SJSA1 (cell line): Measurements from ENCODE around the gene GPSM1. TPM values are rescaled to one million over a fixed set of nuclear protein-coding genes. Genes with fewer than 3 reads are reported as not detected.
A peak's percentile ranks its signal among the peaks of the same experiment; 100 is the strongest.
"Not testable (repeated sequence)": the region's sequence is repeated elsewhere in the genome, so short reads cannot be mapped to it uniquely, and the experiment has no call there.

Experiments used
- DNase-seq, 2 experiments: peaks; one replicate each; pipeline ENCODE4 v3.0.0-alpha.2; 2015 to 2020; ENCODE audit warnings: low spot score in 2 of 2, low read depth in 1 of 2
- H3K27ac ChIP-seq: fragments of 250-450 bp; sonication (Bioruptor Pico); 2 replicates; pipeline ENCODE4 v1.5.1; 2020; ENCODE audit warnings: mild to moderate bottlenecking, moderate library complexity
- H3K27me3 ChIP-seq: fragments of 250-450 bp; sonication (Bioruptor Pico); replicated peaks from 2 replicates; pipeline ENCODE4 v1.5.1; 2020; ENCODE audit warnings: mild to moderate bottlenecking, moderate library complexity
- H3K36me3 ChIP-seq: fragments of 250-450 bp; sonication (Bioruptor Pico); 2 replicates; pipeline ENCODE4 v1.5.1; 2020; ENCODE audit warnings: mild to moderate bottlenecking
- H3K4me1 ChIP-seq: fragments of 250-450 bp; sonication (Bioruptor Pico); replicated peaks from 2 replicates; pipeline ENCODE4 v1.6.1; 2021; ENCODE audit warnings: mild to moderate bottlenecking
- H3K4me3 ChIP-seq: fragments of 250-450 bp; sonication (Bioruptor Pico); 2 replicates; pipeline ENCODE4 v1.5.1; 2020; ENCODE audit warnings: mild to moderate bottlenecking
- H3K9me3 ChIP-seq: fragments of 250-450 bp; sonication (Bioruptor Pico); replicated peaks from 2 replicates; pipeline ENCODE4 v1.5.1; 2020; ENCODE audit warnings: mild to moderate bottlenecking
- total RNA-seq: library from RNA; depleted of rRNA; stranded (reverse); fragments of >200 nt; shearing (Covaris generic); gene quantifications from 2 replicates; pipeline ENCODE4 v1.2.3, GENCODE V29; 2014

GPSM1 gene
- total RNA-seq, 1 experiment from 2014 or later: 90.4 TPM

DNA sequence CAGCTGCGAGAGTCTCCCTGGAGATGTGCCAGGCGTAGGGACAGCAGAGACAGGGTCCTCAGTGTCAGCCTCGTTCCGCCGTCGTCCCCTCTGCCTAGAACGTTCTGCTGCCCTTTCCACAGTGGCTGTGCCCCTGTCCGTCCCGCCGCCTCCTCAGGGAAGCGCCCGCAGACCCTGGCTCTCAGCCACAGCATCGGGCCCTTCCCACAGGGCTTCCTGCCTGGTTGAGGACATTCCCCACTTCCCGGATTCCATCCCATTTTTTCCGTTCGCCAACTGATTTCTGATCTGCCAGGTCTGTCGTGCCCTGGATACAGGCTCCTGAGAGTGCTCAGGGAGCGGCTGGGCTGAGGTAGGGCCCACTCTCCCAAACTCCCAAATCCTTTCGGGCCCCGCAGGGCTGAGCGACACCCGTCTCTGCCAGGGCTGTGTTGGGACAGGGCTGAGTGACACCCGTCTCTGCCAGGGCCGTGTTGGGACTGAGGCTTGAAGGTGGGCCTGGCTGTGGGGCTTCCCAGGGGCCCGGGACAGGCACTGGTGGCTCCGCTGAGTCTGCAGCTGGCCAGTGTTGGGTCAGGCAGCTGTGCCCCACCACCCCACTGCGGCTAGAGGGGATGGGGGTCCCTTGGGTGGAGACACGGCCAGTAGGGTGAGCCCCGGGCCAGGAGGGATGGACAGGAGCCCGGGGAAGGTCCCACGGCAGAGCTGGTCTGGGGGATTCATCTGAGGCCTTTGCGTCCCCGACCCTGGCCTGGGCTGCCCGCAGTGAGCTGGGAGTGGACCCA, 20.3 kb downstream of the GPSM1 start:
- H3K27ac ChIP-seq: no peak overlapping the region
- H3K4me3 ChIP-seq: no peak overlapping the region
- no peaks in the 10 kb centered on the region; the same call in 1 of the 2 replicates for H3K4me1 ChIP-seq

DNA sequence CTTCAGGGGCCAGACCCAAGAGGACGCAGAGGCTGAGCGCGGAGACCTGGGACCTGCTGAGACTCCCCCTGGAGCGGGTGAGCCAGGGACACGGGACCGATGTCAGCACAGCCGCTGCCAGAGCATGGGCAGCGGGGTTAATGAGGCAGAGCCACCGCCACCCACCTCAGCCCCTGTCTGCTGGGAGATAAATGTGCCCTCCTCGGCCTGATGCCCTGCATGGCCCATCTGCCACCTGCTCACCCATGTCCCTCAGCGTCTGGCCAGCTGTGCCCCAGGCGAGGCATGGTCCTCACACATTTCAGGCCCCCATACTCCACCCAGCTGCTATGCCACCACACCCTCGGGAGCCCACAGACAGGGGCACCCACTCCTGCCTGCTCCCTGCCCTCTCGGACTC, 21.4 kb downstream of the GPSM1 start:
- DNase-seq: no peak
- H3K4me3 ChIP-seq: no peak overlapping the region
- H3K27ac ChIP-seq: no peak overlapping the region
- H3K36me3 ChIP-seq: peaks cover 89% of the 10 kb centered on the region
- no peaks in the 10 kb centered on the region for H3K9me3 ChIP-seq
- H3K27me3 ChIP-seq: no peaks in the 10 kb centered on the region
- H3K4me1 ChIP-seq: peaks cover 4% of the 10 kb centered on the region; the same call in 1 of the 2 replicates

More for the DNA sequence above, 20.3 kb downstream of the GPSM1 start:
- no peaks in the 10 kb centered on the region for H3K27me3 ChIP-seq
- H3K9me3 ChIP-seq: no peaks in the 10 kb centered on the region
- no peak for DNase-seq
- peaks cover 89% of the 10 kb centered on the region for H3K36me3 ChIP-seq

DNA sequence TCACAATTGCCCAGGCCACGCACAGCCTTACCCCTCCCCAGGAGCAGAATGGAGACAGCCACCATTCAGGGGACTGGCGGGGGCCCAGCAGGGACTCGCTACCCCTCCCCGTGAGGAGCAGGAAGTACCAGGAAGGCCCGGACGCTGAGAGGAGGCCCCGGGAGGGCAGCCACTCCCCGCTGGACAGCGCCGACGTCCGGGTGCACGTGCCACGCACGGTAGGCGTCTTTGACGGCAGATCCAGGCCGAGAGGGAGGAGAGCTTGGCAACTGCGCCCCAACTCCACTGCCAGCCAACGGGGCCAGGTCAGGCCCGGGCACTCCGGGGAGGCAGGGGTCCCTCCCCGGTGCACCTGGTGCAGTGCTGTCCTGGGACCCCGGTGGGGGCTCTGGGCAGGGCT, 22.2 kb downstream of the GPSM1 start:
- Histone ChIP-seq H3K36me3 (peaks cover 90% of the 10 kb centered on the region), H3K4me3 (no peak overlapping the region), H3K27me3 (no peaks in the 10 kb centered on the region), H3K9me3 (no peaks in the 10 kb centered on the region), H3K4me1 (peaks cover 12% of the 10 kb centered on the region), H3K27ac (no peak overlapping the region)
- no peak for DNase-seq

DNA sequence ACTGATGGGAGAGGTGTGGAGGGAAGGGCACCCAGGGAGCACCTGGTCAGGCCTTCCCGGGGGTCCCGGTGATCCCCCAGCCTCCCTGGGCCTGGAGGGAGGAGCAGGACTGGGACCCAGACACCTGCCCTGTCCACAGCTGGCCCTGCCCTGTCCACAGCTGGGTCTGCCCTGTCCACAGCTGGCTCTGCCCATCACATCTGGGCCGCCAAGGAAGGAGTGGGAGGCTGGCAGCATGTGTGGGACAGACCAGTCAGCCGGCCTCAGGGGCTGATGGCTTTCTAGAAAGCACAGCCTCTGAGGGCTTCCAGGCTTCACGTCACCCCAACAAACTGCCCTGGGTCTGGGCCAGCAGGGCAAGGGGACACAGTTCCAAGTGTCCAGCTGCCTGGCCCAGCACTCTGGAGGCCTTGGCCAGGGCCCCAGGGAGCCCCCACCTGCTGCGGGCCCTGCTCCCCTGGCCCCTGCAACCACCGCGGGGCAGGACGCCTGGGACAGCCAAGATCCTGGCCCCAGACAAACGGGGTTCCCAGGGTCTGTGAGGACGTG, 24.0 kb downstream of the GPSM1 start:
- H3K4me1 ChIP-seq: peaks cover 19% of the 10 kb centered on the region
- H3K27me3 ChIP-seq: no peaks in the 10 kb centered on the region
- no peaks in the 10 kb centered on the region for H3K9me3 ChIP-seq
- H3K36me3 ChIP-seq: peaks cover 83% of the 10 kb centered on the region
- no peak overlapping the region for H3K4me3 ChIP-seq
- no peak overlapping the region for H3K27ac ChIP-seq
- DNase-seq: no peak

DNA sequence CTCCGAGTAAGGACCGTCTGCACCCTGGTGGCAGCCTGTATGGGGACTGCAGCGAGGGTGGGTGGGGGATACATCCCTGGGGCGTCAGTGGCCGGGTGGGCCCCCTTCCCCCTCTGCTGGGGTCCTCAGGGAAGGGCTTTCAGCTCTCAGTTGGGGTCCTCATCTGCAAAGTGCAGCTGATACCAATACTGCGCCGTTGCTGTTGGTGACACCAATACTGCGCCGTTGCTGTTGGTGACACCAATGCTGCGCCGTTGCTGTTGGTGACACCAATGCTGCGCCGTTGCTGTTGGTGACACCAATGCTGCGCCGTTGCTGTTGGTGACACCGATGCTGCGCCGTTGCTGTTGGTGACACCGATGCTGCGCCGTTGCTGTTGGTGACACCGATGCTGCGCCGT, 24.5 kb downstream of the GPSM1 start:
- not testable (repeated sequence) for DNase-seq, H3K27me3 ChIP-seq, H3K4me3 ChIP-seq, H3K9me3 ChIP-seq, H3K27ac ChIP-seq
- Histone ChIP-seq H3K36me3 (peaks cover 83% of the 10 kb centered on the region), H3K4me1 (peaks cover 19% of the 10 kb centered on the region)

DNA sequence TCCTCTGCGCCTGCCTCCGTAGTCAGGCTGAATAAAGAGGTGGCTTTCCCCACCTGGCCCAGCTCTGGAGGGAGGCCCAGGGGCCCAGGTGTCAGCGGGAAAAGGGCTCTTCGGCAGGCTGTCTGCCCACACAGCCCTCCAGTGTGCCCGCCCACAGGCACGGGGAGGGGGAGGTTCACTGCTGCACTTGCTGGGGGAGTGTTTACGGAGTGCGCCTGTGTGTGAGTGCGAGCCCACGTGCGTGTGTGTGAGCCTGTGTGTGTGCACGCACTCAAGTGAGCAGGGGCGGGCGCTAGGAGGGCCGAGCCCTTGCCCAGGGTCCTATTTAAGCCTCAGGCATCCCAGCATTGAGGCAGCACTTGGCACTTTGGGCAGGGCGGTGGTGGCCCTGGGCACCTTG, 25.3 kb downstream of the GPSM1 start:
- Histone ChIP-seq H3K4me1 (peaks cover 19% of the 10 kb centered on the region), H3K36me3 (peaks cover 83% of the 10 kb centered on the region), H3K4me3 (no peak overlapping the region), H3K9me3 (no peaks in the 10 kb centered on the region), H3K27me3 (no peaks in the 10 kb centered on the region), H3K27ac (no peak overlapping the region)
- DNase-seq: no peak

DNA sequence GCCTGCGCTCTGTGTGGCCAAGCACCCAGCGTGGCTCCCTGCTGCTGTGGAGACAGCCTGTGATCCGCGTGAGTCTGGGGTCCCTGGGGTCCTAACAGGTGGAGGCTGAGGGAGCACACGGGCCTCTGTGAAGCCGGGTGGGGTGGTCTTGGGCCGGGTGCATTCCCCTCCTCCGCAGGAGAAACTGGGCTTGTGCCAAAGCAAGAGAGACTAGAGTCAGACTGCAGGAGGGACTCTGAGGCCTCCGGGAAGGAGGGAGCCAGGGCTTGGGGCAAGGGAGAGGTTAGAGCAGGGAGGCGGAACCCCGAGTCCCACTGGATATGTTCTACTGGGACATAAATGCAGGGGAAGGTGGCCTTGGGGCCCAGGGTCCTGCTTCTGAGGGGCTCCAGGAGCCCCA, 25.7 kb downstream of the GPSM1 start:
- no peak for DNase-seq
- Histone ChIP-seq H3K36me3 (peaks cover 84% of the 10 kb centered on the region), H3K4me3 (no peak overlapping the region), H3K27ac (no peak overlapping the region), H3K9me3 (no peaks in the 10 kb centered on the region), H3K27me3 (no peaks in the 10 kb centered on the region), H3K4me1 (peaks cover 19% of the 10 kb centered on the region)

DNA sequence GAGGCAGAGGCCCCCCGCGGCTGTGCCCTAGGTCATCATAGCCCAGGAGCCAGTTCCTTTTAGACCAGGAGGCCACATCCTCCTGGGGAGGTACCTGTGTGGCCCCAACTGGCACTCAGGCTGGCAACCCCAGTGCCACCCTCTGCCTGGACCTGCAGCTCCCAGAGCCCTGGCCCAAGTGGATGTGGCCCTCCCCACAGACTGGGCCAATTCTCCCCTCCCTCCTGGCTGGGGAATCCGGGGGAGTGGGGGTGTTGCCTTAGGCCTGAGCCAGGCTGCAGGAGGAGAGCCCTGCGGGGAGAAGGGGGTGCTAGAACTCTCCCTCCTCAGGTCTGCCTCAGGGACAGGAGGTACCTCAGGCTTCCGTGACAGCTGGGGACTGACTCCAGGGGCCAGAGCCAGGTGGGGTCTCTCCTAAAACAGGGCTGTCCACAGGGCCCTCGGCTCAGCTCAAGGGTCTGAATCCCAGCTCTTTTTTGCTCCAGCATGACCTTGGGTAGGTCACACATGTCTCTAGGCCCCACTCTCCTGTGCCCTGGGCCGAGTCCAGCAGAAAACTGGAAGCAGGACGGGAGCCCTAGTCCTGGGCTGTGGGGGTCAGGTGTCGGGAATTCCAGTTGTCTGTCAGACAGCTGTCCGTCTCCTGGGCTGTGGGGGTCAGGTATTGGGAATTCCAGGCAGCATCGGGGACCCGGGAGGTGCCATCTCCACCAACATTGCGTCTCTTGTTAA, 26.6 kb downstream of the GPSM1 start:
- H3K27me3 ChIP-seq: no peaks in the 10 kb centered on the region
- no peaks in the 10 kb centered on the region for H3K9me3 ChIP-seq
- 0 out of 2 replicates have a peak overlapping the region, but pooled peaks have one; percentile 29 for H3K27ac ChIP-seq
- H3K4me3 ChIP-seq: no peak overlapping the region
- DNase-seq: no peak
- peaks cover 19% of the 10 kb centered on the region for H3K4me1 ChIP-seq
- H3K36me3 ChIP-seq: peaks cover 84% of the 10 kb centered on the region

DNA sequence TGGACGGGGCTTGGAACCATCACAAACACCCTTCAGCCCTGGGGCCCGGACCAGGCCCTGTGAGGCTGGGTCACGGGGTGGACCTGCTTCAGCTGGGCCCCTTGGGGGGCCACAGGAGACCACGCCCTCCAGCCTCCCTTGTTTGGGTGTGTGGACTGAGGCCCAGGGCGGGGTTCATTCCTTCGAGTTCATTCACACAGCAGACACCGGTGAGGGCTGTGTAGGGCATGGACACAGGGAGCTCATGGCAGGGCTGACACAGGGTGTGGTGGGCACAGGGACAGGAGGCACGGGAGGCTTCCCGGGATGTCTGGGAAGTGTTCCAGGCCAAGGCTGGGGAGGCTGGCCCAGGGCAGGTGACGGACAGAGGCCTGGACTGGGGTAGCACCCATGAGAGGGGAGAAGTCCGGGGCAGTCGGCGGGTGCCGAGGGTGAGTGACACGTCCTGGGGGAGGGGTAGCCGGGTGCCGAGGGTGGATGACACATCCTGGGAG, 27.3 kb downstream of the GPSM1 start:
- Histone ChIP-seq H3K27me3 (no peaks in the 10 kb centered on the region), H3K36me3 (peaks cover 84% of the 10 kb centered on the region), H3K9me3 (no peaks in the 10 kb centered on the region), H3K27ac (peak overlapping the region; percentile 29; the same call in 1 of the 2 replicates), H3K4me1 (peaks cover 26% of the 10 kb centered on the region), H3K4me3 (no peak overlapping the region)
- peak in 1 of 2 experiments; percentile 66 for DNase-seq

DNA sequence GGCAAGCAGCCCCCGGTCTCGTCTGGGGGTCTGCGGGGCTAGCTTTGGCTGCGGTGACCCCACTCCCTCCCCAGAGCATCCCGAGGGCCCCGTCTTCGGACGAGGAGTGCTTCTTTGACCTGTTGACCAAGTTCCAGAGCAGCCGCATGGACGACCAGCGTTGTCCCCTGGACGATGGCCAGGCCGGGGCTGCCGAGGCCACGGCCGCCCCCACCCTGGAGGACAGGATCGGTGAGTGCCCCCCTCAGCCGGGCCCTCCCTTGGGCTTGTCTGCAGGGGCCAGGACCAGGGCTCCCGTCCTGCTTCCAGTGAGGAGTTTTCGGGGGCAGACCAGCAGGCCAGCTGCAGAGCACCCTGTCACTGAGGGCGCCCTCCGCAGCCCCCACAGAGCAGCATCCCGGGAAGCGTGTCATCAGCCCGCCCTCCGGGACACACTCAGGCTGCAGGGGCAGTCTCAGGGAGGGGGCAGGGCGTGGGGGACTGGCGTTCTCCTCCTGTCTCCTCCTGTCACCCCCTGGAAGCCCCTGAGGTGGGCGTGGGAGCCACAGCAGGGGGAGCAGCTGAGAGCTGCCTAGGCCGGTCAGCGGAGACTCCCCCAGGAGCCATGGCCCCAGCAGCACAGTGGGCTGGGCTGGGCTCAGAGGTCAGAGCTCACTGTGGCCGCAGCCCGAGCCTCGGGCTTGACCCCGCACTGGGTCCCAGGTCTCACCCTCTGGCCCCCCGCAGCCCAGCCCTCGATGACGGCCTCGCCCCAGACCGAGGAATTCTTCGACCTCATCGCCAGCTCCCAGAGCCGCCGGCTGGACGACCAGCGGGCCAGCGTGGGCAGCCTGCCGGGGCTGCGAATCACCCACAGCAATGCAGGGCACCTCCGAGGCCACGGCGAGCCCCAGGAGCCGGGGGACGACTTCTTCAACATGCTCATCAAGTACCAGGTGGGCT, 28.5 kb downstream of the GPSM1 start:
- Histone ChIP-seq H3K9me3 (no peaks in the 10 kb centered on the region), H3K4me3 (no peak overlapping the region), H3K36me3 (peaks cover 83% of the 10 kb centered on the region), H3K4me1 (peaks cover 39% of the 10 kb centered on the region), H3K27ac (no peak overlapping the region), H3K27me3 (no peaks in the 10 kb centered on the region)
- no peak for DNase-seq

DNA sequence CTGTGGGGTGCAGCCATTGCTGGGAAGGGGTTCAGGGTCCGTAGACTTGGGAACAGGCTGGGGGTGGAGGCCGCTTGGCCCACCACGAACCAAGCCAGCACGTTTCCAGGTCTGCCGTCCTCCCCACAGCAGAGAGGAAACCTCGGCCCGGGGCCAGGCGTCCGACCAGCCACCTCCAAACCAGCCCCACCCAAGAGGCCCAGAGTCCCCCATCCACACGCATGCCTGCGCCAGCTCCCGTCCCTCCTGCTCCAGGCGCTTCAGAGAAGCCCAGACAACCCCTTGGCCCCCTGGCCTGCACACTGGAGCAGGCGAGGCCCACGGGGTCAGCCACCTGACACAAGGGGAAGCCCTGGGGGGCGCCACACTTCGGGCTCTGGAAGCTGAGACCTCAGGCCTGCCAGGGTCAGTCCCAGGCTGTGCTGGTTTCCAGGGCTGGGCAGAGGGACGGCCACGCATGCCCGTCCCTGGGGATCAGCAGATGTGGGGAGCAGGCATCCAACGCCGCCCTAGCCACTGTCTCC, 29.9 kb downstream of the GPSM1 start:
- H3K36me3 ChIP-seq: peaks cover 82% of the 10 kb centered on the region
- no peak overlapping the region for H3K27ac ChIP-seq
- H3K9me3 ChIP-seq: no peaks in the 10 kb centered on the region
- DNase-seq: no peak
- no peaks in the 10 kb centered on the region for H3K27me3 ChIP-seq
- H3K4me1 ChIP-seq: peaks cover 52% of the 10 kb centered on the region
- H3K4me3 ChIP-seq: no peak overlapping the region

DNA sequence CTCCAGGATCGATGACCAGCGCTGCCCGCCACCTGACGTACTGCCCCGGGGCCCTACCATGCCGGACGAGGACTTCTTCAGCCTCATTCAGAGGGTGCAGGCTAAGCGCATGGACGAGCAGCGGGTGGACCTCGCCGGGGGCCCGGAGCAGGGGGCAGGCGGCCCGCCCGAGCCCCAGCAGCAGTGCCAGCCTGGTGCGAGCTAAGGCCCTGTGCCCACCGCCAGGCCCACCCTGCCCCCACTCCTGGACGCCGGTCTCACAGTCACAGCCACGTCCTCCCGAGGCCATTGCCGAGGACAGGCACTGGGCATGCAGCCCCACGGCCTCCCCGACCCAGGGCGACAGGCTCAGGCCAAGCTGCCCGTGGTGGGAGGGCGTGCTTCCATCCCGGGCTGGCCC, 30.7 kb downstream of the GPSM1 start:
- no peaks in the 10 kb centered on the region for H3K9me3 ChIP-seq
- H3K36me3 ChIP-seq: peaks cover 82% of the 10 kb centered on the region
- no peak overlapping the region for H3K27ac ChIP-seq
- H3K4me1 ChIP-seq: peaks cover 60% of the 10 kb centered on the region
- DNase-seq: no peak
- H3K27me3 ChIP-seq: no peaks in the 10 kb centered on the region
- no peak overlapping the region for H3K4me3 ChIP-seq

DNA sequence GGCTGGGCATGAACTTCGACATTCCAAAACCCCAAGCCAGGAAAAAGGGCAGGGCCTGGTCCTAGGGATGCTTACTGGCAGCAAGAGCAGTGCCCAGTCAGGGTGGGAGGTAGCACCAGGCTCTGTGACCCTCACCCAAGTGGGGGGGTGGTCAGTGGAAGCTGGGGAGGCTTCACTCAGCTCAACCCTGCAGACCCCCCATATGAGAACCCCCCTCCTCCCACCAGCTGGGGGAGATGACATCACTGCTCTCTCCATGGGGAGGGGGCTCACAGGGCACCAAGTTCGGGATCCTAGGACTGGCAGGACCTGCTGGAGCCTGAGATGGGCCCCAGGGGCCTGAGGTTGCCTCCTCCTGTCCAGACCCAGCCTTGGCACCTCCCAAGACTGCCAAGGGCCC, 31.5 kb downstream of the GPSM1 start:
- Histone ChIP-seq H3K4me3 (no peak overlapping the region), H3K9me3 (peaks cover 7% of the 10 kb centered on the region), H3K36me3 (peaks cover 80% of the 10 kb centered on the region), H3K4me1 (peaks cover 61% of the 10 kb centered on the region), H3K27me3 (no peaks in the 10 kb centered on the region), H3K27ac (no peak overlapping the region)
- DNase-seq: no peak
